Tibial nerve (tissue), 4 donors: ENCODE measurements around the gene SORBS1. TPM values are rescaled to one million over a fixed set of nuclear protein-coding genes. Genes with fewer than 3 reads are reported as not detected.

Experiments used
- DNase-seq, 2 donors: peaks; one replicate each; pipeline ENCODE4 v3.0.0-alpha.2; 2019; ENCODE audit warnings: low spot score in 2 of 2
- H3K27ac ChIP-seq, 4 donors: fragments of 200-600 bp; sonication (generic) in 3 of 4; one replicate each; pipeline ENCODE4 v1.5.1; 2017 to 2019; ENCODE audit warnings: mild to moderate bottlenecking in 1 of 4
- H3K27me3 ChIP-seq, 2 donors: fragments of 200-600 bp; sonication (generic) in 1 of 2; one replicate each; pipeline versions ENCODE4 v1.5.1 to v1.6.0; 2017 to 2019
- H3K36me3 ChIP-seq, 3 donors: fragments of 200-600 bp; sonication (generic); one replicate each; pipeline ENCODE4 v1.5.1; 2018 to 2019
- H3K4me1 ChIP-seq, 4 donors: fragments of 200-600 bp; sonication (generic) in 3 of 4; one replicate each; pipeline ENCODE4 v1.5.1; 2017 to 2019
- H3K4me3 ChIP-seq, 4 donors: fragments of 200-600 bp; sonication (generic) in 3 of 4; one replicate each; pipeline ENCODE4 v1.5.1; 2017 to 2019; ENCODE audit warnings: mild to moderate bottlenecking in 1 of 4, moderate library complexity in 1 of 4
- H3K9me3 ChIP-seq, 4 donors: fragments of 200-600 bp; sonication (generic) in 3 of 4; one replicate each; pipeline ENCODE4 v1.5.1; 2017 to 2019
- CTCF ChIP-seq, 5 experiments: fragments of 200-600 bp in 3 of 5; fragments of 450-650 bp in 2 of 5; sonication (generic) in 3 of 5; IDR thresholded peaks; one replicate each; pipeline ENCODE4 v1.5.1; 2016 to 2019; ENCODE audit warnings: antibody characterized with exemption in 5 of 5, mild to moderate bottlenecking in 3 of 5, moderate library complexity in 2 of 5
- EP300 ChIP-seq, 2 donors: sonication (generic); formaldehyde crosslinking; IDR thresholded peaks; one replicate each; pipeline ENCODE4 v1.6.1; 2017; ENCODE audit warnings: antibody characterized with exemption in 2 of 2, mild to moderate bottlenecking in 1 of 2
- POLR2A ChIP-seq, 2 donors: fragments of 450-650 bp; IDR thresholded peaks; one replicate each; pipeline ENCODE4 v1.6.1; 2017; ENCODE audit warnings: antibody characterized with exemption in 2 of 2, mild to moderate bottlenecking in 2 of 2, moderate library complexity in 2 of 2
- WGBS, 2 donors: methylation state at CpG; one replicate each; pipeline ENCODE4 v1.1.5; 2018; 5-methylcytosine and 5-hydroxymethylcytosine counted together
- total RNA-seq, 4 donors: library from RNA; depleted of rRNA; stranded (reverse); fragments of >200 nt; gene quantifications; one replicate each; pipeline ENCODE4 v1.1.0, GENCODE V29; 2016

SORBS1 gene
- total RNA-seq, 4 donors from 2014 or later: 427 to 623 (median 567) TPM

GRCh38 chr10:95388109-95388471, 173.1 kb downstream of the SORBS1 start:
- Histone ChIP-seq H3K4me3 (no peak overlapping the region), H3K4me1 (peaks cover 0 to 74% (median 49%) of the 10 kb centered on the region in 4 donors), H3K27me3 (no peaks in the 10 kb centered on the region), H3K27ac (peak overlapping the region; percentile 34 to 82 (median 60)), H3K36me3 (peaks cover 0 to 40% (median 0%) of the 10 kb centered on the region in 3 donors), H3K9me3 (no peaks in the 10 kb centered on the region)
- WGBS, 2 donors: 81 to 89% methylated on average over 5 of the region's 5 CpGs
- TF ChIP-seq POLR2A (IDR thresholded peaks at IDR 0.05) (no peak), CTCF (IDR thresholded peaks at IDR 0.05) (no peak), EP300 (IDR thresholded peaks at IDR 0.05) (no peak)
- no peak for DNase-seq

- no peak overlapping the region for H3K4me3 ChIP-seq
- peak overlapping the region in 2 of 4 donors; percentile 16 to 37 for H3K27ac ChIP-seq
- no peak for DNase-seq
- WGBS, 2 donors: 86% methylated on average over 12 of the region's 12 CpGs
- no peaks in the 10 kb centered on the region for H3K27me3 ChIP-seq
- peaks cover 0 to 42% (median 26%) of the 10 kb centered on the region in 4 donors for H3K4me1 ChIP-seq
- TF ChIP-seq CTCF (IDR thresholded peaks at IDR 0.05): no peak
- TF ChIP-seq POLR2A (IDR thresholded peaks at IDR 0.05): no peak
- TF ChIP-seq EP300 (IDR thresholded peaks at IDR 0.05): no peak
- no peaks in the 10 kb centered on the region for H3K9me3 ChIP-seq
- peaks cover 2 to 66% (median 4%) of the 10 kb centered on the region in 3 donors for H3K36me3 ChIP-seq
Observed at GRCh38 chr10:95384011-95384704, 177.0 kb downstream of the SORBS1 start.

- TF ChIP-seq EP300 (IDR thresholded peaks at IDR 0.05) (no peak), POLR2A (IDR thresholded peaks at IDR 0.05) (no peak), CTCF (IDR thresholded peaks at IDR 0.05) (no peak)
- Histone ChIP-seq H3K4me3 (no peak overlapping the region), H3K27ac (peak overlapping the region in 1 of 4 donors; percentile 16), H3K36me3 (peaks cover 2 to 70% (median 4%) of the 10 kb centered on the region in 3 donors), H3K9me3 (no peaks in the 10 kb centered on the region), H3K4me1 (peaks cover 0 to 40% (median 20%) of the 10 kb centered on the region in 4 donors), H3K27me3 (no peaks in the 10 kb centered on the region)
- no peak for DNase-seq
- WGBS, 2 donors: 93 to 95% methylated on average over 2 of the region's 2 CpGs
Observed at GRCh38 chr10:95382596-95382995, 178.6 kb downstream of the SORBS1 start.

GRCh38 chr10:95382174-95382573, 179.0 kb downstream of the SORBS1 start:
- no peak overlapping the region for H3K4me3 ChIP-seq
- peaks cover 2 to 70% (median 4%) of the 10 kb centered on the region in 3 donors for H3K36me3 ChIP-seq
- H3K9me3 ChIP-seq: no peaks in the 10 kb centered on the region
- peaks cover 0 to 40% (median 21%) of the 10 kb centered on the region in 4 donors for H3K4me1 ChIP-seq
- no peak for DNase-seq
- no peaks in the 10 kb centered on the region for H3K27me3 ChIP-seq
- no peak for TF ChIP-seq EP300 (IDR thresholded peaks at IDR 0.05)
- no peak for TF ChIP-seq CTCF (IDR thresholded peaks at IDR 0.05)
- no peak for TF ChIP-seq POLR2A (IDR thresholded peaks at IDR 0.05)
- H3K27ac ChIP-seq: no peak overlapping the region

- no peak for DNase-seq
- peaks cover 2 to 49% (median 4%) of the 10 kb centered on the region in 3 donors for H3K36me3 ChIP-seq
- TF ChIP-seq POLR2A (IDR thresholded peaks at IDR 0.05): no peak
- TF ChIP-seq CTCF (IDR thresholded peaks at IDR 0.05): no peak
- TF ChIP-seq EP300 (IDR thresholded peaks at IDR 0.05): no peak
- no peaks in the 10 kb centered on the region for H3K27me3 ChIP-seq
- 30 to 48% methylated on average over 2 of the region's 2 CpGs for whole genome bisulfite sequencing, 2 donors
- H3K4me1 ChIP-seq: peaks cover 0 to 54% (median 25%) of the 10 kb centered on the region in 4 donors
- H3K4me3 ChIP-seq: no peak overlapping the region
- no peaks in the 10 kb centered on the region for H3K9me3 ChIP-seq
- H3K27ac ChIP-seq: peak overlapping the region in 3 of 4 donors; percentile 20 to 79 (median 69)
Observed at GRCh38 chr10:95377950-95378349, 183.2 kb downstream of the SORBS1 start.
